ENCODE measurements around the gene AFF3. TPM values are rescaled to one million over a fixed set of nuclear protein-coding genes. Genes with fewer than 3 reads are reported as not detected.

AFF3 gene
- total and polyA plus RNA-seq, 4 experiments from 2014 or later: 0.63 to 4.6 (median 3.6) TPM

DNA sequence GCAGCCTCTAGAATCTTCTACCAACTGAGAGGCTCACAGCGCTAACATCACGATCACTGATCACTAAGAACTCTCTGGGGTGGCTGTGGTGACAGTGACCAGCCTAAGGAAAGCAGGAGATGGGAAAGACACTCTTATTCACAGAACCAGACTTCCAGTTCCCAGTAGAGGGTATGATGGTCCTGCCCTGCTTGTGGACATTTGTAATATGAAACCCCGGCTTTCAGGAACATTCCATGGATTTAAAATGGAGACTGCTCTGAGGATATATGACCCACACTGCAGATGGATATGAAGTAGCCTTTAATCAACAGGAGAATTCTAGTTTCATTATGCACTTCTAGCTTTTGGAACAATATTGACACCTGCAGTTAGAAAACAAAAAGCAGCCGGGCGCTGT, 131.8 kb downstream of the AFF3 start:
- H3K27me3 Mint-ChIP-seq: peaks cover 2% of the 10 kb centered on the region in 2 donors
- no peak overlapping the region for H3K27ac Mint-ChIP-seq
- H3K27ac ChIP-seq (ENCODE audit: low read depth, low read length): no peak overlapping the region
- H3K9me3 Mint-ChIP-seq: no peaks in the 10 kb centered on the region
- no peaks in the 10 kb centered on the region for H3K9me3 ChIP-seq (ENCODE audit: control insufficient read depth in 1 of 2, low read length in 2 of 2)
- ChIA-PET POLR2A (ENCODE audit: partially characterized antibody) (no interaction called here), CTCF (ENCODE audit: partially characterized antibody) (no interaction called here)
- H3K4me3 Mint-ChIP-seq: no peak overlapping the region
- intact Hi-C loops (cut with micrococcal nuclease): no loop called here
- H3K36me3 ChIP-seq (ENCODE audit: insufficient read depth, low read length): no peaks in the 10 kb centered on the region
- no peaks in the 10 kb centered on the region for H3K27me3 ChIP-seq (ENCODE audit: insufficient read depth, low read length)
- H3K4me3 ChIP-seq (ENCODE audit: low read length in 2 of 2): no peak overlapping the region
- no peak for DNase-seq
- H3K4me1 ChIP-seq (ENCODE audit: insufficient read depth, low read length): no peaks in the 10 kb centered on the region
- no peaks in the 10 kb centered on the region for H3K36me3 Mint-ChIP-seq
- H3K4me1 Mint-ChIP-seq: no peaks in the 10 kb centered on the region

DNA sequence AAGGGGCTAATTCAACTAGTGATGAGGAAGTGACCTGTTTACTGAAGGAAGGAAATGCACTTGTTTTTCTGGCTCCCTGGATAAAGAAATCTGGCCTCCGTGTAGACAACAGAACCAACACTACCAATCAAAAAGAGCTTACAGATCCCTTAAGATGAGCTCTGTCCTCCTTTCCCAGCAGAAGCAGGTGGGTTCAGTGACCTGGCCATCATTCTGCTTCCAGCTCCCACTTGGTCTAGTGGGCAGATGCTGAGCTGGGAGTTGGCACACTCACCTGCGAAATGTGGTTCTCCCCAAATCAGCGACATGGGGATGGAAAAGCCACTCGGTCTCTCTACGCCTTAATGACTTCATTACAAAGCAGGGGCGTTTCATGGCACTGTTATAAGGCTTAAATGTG, 132.6 kb downstream of the AFF3 start:
- ChIA-PET CTCF (ENCODE audit: partially characterized antibody) (no interaction called here), POLR2A (ENCODE audit: partially characterized antibody) (no interaction called here)
- no peak overlapping the region for H3K27ac Mint-ChIP-seq
- no peaks in the 10 kb centered on the region for H3K36me3 Mint-ChIP-seq
- Histone ChIP-seq H3K27me3 (ENCODE audit: insufficient read depth, low read length) (no peaks in the 10 kb centered on the region), H3K36me3 (ENCODE audit: insufficient read depth, low read length) (no peaks in the 10 kb centered on the region), H3K27ac (ENCODE audit: low read depth, low read length) (no peak overlapping the region), H3K9me3 (ENCODE audit: control insufficient read depth in 1 of 2, low read length in 2 of 2) (no peaks in the 10 kb centered on the region), H3K4me3 (ENCODE audit: low read length in 2 of 2) (no peak overlapping the region), H3K4me1 (ENCODE audit: insufficient read depth, low read length) (no peaks in the 10 kb centered on the region)
- intact Hi-C loops (cut with micrococcal nuclease): no loop called here
- no peak for DNase-seq
- peaks cover 2% of the 10 kb centered on the region in 2 donors for H3K27me3 Mint-ChIP-seq
- H3K4me1 Mint-ChIP-seq: no peaks in the 10 kb centered on the region
- no peaks in the 10 kb centered on the region for H3K9me3 Mint-ChIP-seq
- no peak overlapping the region for H3K4me3 Mint-ChIP-seq

DNA sequence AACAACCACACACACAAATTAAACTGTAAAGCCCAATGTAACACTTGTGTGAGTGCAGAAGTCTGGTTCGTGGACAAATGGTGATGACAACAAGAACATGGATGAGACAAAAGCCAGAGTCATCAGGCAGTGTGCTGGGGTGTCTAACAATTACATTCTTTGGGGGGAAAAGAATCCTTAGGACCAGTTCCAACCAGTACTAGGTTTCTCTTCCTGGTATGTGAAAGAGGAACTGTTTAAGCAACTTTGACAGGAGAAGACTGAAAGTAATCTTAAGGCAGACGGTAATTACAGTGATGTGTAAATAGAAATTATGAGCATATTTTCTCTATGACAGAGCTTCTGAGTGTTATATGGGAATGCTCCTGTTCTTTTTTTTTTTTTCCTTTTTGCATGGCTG, 133.4 kb downstream of the AFF3 start:
- Mint-ChIP-seq H3K27ac (no peak overlapping the region), H3K4me1 (no peaks in the 10 kb centered on the region), H3K4me3 (no peak overlapping the region), H3K9me3 (no peaks in the 10 kb centered on the region), H3K36me3 (no peaks in the 10 kb centered on the region), H3K27me3 (peaks cover 2% of the 10 kb centered on the region in 2 donors)
- H3K36me3 ChIP-seq (ENCODE audit: insufficient read depth, low read length): no peaks in the 10 kb centered on the region
- H3K4me3 ChIP-seq (ENCODE audit: low read length in 2 of 2): no peak overlapping the region
- H3K27ac ChIP-seq (ENCODE audit: low read depth, low read length): no peak overlapping the region
- intact Hi-C loops (cut with micrococcal nuclease): no loop called here
- CTCF ChIA-PET (ENCODE audit: partially characterized antibody): no interaction called here
- no peak for DNase-seq
- H3K4me1 ChIP-seq (ENCODE audit: insufficient read depth, low read length): no peaks in the 10 kb centered on the region
- POLR2A ChIA-PET (ENCODE audit: partially characterized antibody): no interaction called here
- H3K27me3 ChIP-seq (ENCODE audit: insufficient read depth, low read length): no peaks in the 10 kb centered on the region
- H3K9me3 ChIP-seq (ENCODE audit: control insufficient read depth in 1 of 2, low read length in 2 of 2): no peaks in the 10 kb centered on the region

DNA sequence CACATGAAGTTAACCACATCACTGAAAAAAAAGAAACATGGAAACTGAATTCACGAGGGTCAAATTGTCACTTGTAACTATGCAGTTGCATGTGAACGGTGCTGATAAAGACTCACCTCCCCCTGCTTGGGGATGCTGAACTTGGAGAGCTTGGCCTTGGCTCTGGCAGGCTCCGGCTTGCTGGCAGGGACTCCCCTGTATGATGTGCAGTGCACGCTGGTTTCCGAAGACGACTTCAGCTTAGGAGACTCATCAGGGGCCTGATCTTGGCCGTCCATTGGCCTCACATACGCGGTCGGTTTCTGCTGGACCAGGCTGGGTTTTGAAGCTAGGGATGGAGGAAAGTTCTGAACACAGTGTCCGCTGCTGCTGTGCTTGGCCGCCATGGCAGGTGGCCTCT, 135.9 kb downstream of the AFF3 start:
- no peaks in the 10 kb centered on the region for H3K9me3 ChIP-seq (ENCODE audit: control insufficient read depth in 1 of 2, low read length in 2 of 2)
- no peaks in the 10 kb centered on the region for H3K36me3 ChIP-seq (ENCODE audit: insufficient read depth, low read length)
- Mint-ChIP-seq H3K27me3 (peaks cover 2% of the 10 kb centered on the region in 2 donors), H3K4me1 (peaks cover 0 to 6% (median 0%) of the 10 kb centered on the region in 4 donors), H3K4me3 (peak overlapping the region in 1 of 8 donors; percentile 15), H3K27ac (no peak overlapping the region), H3K36me3 (no peaks in the 10 kb centered on the region), H3K9me3 (no peaks in the 10 kb centered on the region)
- ChIA-PET POLR2A (ENCODE audit: partially characterized antibody) (no interaction called here), CTCF (ENCODE audit: partially characterized antibody) (no interaction called here)
- H3K4me3 ChIP-seq (ENCODE audit: low read length in 2 of 2): no peak overlapping the region
- DNase-seq: no peak
- H3K4me1 ChIP-seq (ENCODE audit: insufficient read depth, low read length): no peaks in the 10 kb centered on the region
- no peak overlapping the region for H3K27ac ChIP-seq (ENCODE audit: low read depth, low read length)
- intact Hi-C loops (cut with micrococcal nuclease): no loop called here
- H3K27me3 ChIP-seq (ENCODE audit: insufficient read depth, low read length): no peaks in the 10 kb centered on the region

DNA sequence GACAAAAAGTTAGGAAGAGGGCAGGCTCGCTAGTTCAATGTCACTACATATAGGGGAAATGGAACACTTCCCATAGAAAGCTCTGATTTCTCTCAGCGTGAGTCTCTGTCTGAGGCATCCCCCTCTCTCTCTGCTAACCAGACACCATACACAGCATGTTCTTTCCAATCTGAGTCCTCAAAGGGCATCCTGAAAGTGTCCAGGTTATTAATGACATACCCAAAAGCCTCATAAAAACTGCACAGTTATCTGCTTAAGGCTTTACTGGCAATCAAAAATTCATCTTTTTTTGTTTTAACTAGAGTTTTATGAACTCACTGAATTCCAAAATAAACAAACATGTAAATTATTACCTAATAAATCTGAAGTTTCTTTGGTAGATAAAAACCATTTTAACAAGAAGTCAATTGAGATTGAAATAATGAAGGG, 137.4 kb downstream of the AFF3 start:
- ChIA-PET POLR2A (ENCODE audit: partially characterized antibody) (no interaction called here), CTCF (ENCODE audit: partially characterized antibody) (no interaction called here)
- Histone ChIP-seq H3K4me1 (ENCODE audit: insufficient read depth, low read length) (no peaks in the 10 kb centered on the region), H3K27ac (ENCODE audit: low read depth, low read length) (no peak overlapping the region), H3K36me3 (ENCODE audit: insufficient read depth, low read length) (no peaks in the 10 kb centered on the region), H3K4me3 (ENCODE audit: low read length in 2 of 2) (no peak overlapping the region), H3K9me3 (ENCODE audit: control insufficient read depth in 1 of 2, low read length in 2 of 2) (no peaks in the 10 kb centered on the region), H3K27me3 (ENCODE audit: insufficient read depth, low read length) (no peaks in the 10 kb centered on the region)
- peaks cover 2% of the 10 kb centered on the region in 2 donors for H3K27me3 Mint-ChIP-seq
- intact Hi-C loops (cut with micrococcal nuclease): no loop called here
- H3K4me1 Mint-ChIP-seq: peaks cover 1 to 20% (median 8%) of the 10 kb centered on the region in 4 donors
- H3K27ac Mint-ChIP-seq: no peak overlapping the region
- no peak for DNase-seq
- no peak overlapping the region for H3K4me3 Mint-ChIP-seq
- H3K9me3 Mint-ChIP-seq: no peaks in the 10 kb centered on the region
- no peaks in the 10 kb centered on the region for H3K36me3 Mint-ChIP-seq

DNA sequence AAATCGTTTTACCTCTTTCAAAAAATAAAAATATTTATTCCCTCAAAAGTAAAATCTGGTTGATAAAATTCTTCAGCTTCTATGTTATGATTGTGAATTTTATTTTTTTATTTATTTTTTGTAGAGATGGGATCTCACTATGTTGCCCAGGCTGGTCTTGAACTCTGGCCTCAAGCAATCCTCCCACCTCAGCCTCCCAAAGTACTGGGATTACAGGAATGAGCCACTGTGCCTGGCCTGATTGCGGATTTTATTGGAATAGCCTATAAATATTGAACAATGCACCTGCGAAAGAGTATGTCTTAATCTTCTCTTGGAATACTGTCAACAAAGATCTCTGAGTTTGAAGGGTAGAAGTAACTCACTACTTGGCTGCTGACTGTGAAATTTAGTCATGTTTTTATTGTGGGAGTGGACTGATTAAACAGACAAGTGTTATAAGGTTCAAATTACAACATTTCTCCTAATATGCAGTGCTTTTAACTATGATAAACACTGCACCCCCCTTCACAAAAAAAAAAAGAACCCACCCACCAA, 138.0 kb downstream of the AFF3 start:
- Histone ChIP-seq H3K9me3 (ENCODE audit: control insufficient read depth in 1 of 2, low read length in 2 of 2) (no peaks in the 10 kb centered on the region), H3K4me1 (ENCODE audit: insufficient read depth, low read length) (no peaks in the 10 kb centered on the region), H3K27me3 (ENCODE audit: insufficient read depth, low read length) (no peaks in the 10 kb centered on the region), H3K4me3 (ENCODE audit: low read length in 2 of 2) (no peak overlapping the region), H3K36me3 (ENCODE audit: insufficient read depth, low read length) (no peaks in the 10 kb centered on the region), H3K27ac (ENCODE audit: low read depth, low read length) (no peak overlapping the region)
- Mint-ChIP-seq H3K4me1 (peaks cover 1 to 20% (median 8%) of the 10 kb centered on the region in 4 donors), H3K27me3 (peaks cover 2% of the 10 kb centered on the region in 2 donors), H3K36me3 (no peaks in the 10 kb centered on the region), H3K4me3 (no peak overlapping the region), H3K27ac (no peak overlapping the region), H3K9me3 (no peaks in the 10 kb centered on the region)
- intact Hi-C loops (cut with micrococcal nuclease): no loop called here
- POLR2A ChIA-PET (ENCODE audit: partially characterized antibody): no interaction called here
- DNase-seq: no peak
- CTCF ChIA-PET (ENCODE audit: partially characterized antibody): no interaction called here

DNA sequence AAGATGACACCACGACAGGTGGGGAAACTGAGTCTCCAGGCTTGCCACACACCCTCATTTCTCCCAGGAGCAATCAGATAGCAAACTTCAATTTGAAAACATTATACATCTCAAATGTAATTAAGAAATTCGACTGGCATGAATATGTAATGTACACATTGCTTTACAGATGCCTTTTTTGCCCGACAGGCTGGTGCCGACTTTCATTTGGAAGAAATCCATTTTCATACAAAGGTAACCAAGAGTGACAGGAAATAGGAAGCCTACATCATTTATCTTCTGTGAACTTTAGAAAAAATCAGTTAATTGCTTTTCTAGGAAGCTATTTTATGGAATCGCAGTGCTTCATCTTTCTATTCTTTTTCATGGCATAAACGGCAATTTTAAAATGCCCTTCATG, 140.3 kb downstream of the AFF3 start:
- H3K27me3 Mint-ChIP-seq: peaks cover 0 to under 1% of the 10 kb centered on the region in 2 donors
- ChIA-PET POLR2A (ENCODE audit: partially characterized antibody) (no interaction called here), CTCF (ENCODE audit: partially characterized antibody) (no interaction called here)
- H3K4me1 Mint-ChIP-seq: peaks cover 1 to 20% (median 8%) of the 10 kb centered on the region in 4 donors
- Histone ChIP-seq H3K36me3 (ENCODE audit: insufficient read depth, low read length) (no peaks in the 10 kb centered on the region), H3K27ac (ENCODE audit: low read depth, low read length) (no peak overlapping the region), H3K9me3 (ENCODE audit: control insufficient read depth in 1 of 2, low read length in 2 of 2) (no peaks in the 10 kb centered on the region), H3K27me3 (ENCODE audit: insufficient read depth, low read length) (no peaks in the 10 kb centered on the region), H3K4me3 (ENCODE audit: low read length in 2 of 2) (no peak overlapping the region), H3K4me1 (ENCODE audit: insufficient read depth, low read length) (no peaks in the 10 kb centered on the region)
- no peaks in the 10 kb centered on the region for H3K36me3 Mint-ChIP-seq
- intact Hi-C loops (cut with micrococcal nuclease): no loop called here
- DNase-seq: no peak
- peak overlapping the region in 1 of 8 donors; percentile 9 for H3K4me3 Mint-ChIP-seq
- H3K9me3 Mint-ChIP-seq: no peaks in the 10 kb centered on the region
- H3K27ac Mint-ChIP-seq: no peak overlapping the region

Measured in CD4-positive, alpha-beta memory T cell (primary cell).